HT-29 (cell line): ENCODE measurements around the gene CAPN7. TPM values are rescaled to one million over a fixed set of nuclear protein-coding genes. Genes with fewer than 3 reads are reported as not detected.

Source experiments
- DNase-seq: peaks from one replicate; pipeline ENCODE4 v3.0.0-alpha.2; 2015; ENCODE audit warnings: low spot score
- total RNA-seq: library from RNA; depleted of rRNA; stranded (reverse); fragments of >200 nt; shearing (Covaris generic); gene quantifications from 2 replicates; pipeline ENCODE4 v1.2.3, GENCODE V29; 2014

The CAPN7 gene
- total RNA-seq, 1 experiment from 2014 or later: 12.3 TPM

- DNase-seq: no peak
Observed at GRCh38 chr3:15273227-15273626, 67.2 kb downstream of the CAPN7 start.

- DNase-seq: no peak
Observed at GRCh38 chr3:15276028-15276724, 70.1 kb downstream of the CAPN7 start.

GRCh38 chr3:15277861-15278500, 71.9 kb downstream of the CAPN7 start:
- DNase-seq: no peak

GRCh38 chr3:15279205-15279604, 73.2 kb downstream of the CAPN7 start:
- no peak for DNase-seq

- no peak for DNase-seq
Observed at GRCh38 chr3:15279671-15280402, 73.8 kb downstream of the CAPN7 start.

GRCh38 chr3:15280853-15281532, 74.9 kb downstream of the CAPN7 start:
- peak; percentile 30 for DNase-seq

- no peak for DNase-seq
Observed at GRCh38 chr3:15281817-15282216, 75.8 kb downstream of the CAPN7 start.

GRCh38 chr3:15283702-15284101, 77.7 kb downstream of the CAPN7 start:
- no peak for DNase-seq

- no peak for DNase-seq
Observed at GRCh38 chr3:15284121-15284889, 78.3 kb downstream of the CAPN7 start.

GRCh38 chr3:15286022-15286421, 80.0 kb downstream of the CAPN7 start:
- no peak for DNase-seq

- DNase-seq: no peak
Observed at GRCh38 chr3:15287565-15288330, 81.7 kb downstream of the CAPN7 start.

- DNase-seq: no peak
Observed at GRCh38 chr3:15288331-15289035, 82.4 kb downstream of the CAPN7 start.

- no peak for DNase-seq
Observed at GRCh38 chr3:15289661-15290060, 83.6 kb downstream of the CAPN7 start.

GRCh38 chr3:15290736-15291135, 84.7 kb downstream of the CAPN7 start:
- no peak for DNase-seq

GRCh38 chr3:15291589-15292541, 85.8 kb downstream of the CAPN7 start:
- DNase-seq: no peak

GRCh38 chr3:15292765-15293522, 86.9 kb downstream of the CAPN7 start:
- DNase-seq: no peak

GRCh38 chr3:15294929-15295328, 88.9 kb downstream of the CAPN7 start:
- no peak for DNase-seq

GRCh38 chr3:15295506-15295905, 89.5 kb downstream of the CAPN7 start:
- no peak for DNase-seq
